AG08395 (cell line): ENCODE data around the gene SALL3.

Source experiments
- DNase-seq: peaks from one replicate; pipeline ENCODE4 v3.0.0; 2012; ENCODE audit warnings: mixed read lengths, low spot score

The SALL3 gene

DNA sequence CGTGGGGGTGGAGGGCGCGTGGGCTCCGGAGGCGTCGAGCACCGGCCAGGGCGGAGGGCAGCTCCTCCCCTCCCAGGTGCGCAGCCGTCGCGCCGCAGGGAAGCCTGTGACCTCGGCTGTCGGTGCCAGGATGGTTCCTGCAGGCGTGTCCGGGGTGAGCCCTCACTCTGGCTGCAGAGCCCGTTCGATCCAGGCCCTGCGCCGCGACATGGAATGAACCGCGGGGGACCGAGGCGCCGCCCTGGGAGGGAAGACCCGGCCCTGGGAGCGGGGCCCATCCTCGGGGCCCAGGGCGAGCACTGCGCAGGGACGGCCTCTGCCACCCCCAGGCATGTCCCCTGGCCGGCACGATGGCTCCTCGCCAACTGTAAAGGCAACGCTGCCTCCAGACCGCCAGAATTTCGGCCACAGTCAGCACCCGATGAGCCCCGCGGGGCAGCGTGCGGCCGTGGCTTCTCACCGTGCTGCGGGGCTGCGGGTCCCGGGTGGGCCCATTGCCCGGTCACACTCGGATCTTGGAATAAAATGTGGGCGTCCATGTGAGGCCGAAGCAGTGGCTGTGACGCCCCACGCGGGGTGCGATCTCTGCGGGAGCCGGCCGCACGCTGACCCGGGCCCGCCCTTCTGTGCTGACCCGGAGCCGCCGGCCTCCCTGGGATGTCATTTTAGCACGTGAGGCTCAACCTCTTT is 26.6 kb downstream of the SALL3 start:
- no peak for DNase-seq

DNA sequence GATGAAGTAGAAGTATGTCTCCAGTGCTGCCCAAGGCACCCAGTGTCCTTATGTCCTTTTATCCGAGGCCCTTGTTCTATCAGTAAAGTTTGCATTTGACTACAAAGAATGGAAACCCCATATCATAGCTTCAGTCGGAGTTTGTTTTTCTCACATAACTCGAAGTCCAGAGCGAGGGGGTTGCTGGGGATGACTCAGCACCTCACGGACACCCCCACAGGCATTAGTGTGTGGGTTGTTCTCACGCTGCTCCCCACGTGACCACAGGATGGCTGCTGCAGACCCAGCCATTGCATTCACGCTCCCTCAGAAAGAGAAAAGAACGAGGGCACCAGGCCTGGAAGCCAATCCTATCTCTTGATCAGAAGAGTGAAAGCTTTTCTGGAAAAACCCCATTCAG is 27.8 kb downstream of the SALL3 start:
- no peak for DNase-seq

DNA sequence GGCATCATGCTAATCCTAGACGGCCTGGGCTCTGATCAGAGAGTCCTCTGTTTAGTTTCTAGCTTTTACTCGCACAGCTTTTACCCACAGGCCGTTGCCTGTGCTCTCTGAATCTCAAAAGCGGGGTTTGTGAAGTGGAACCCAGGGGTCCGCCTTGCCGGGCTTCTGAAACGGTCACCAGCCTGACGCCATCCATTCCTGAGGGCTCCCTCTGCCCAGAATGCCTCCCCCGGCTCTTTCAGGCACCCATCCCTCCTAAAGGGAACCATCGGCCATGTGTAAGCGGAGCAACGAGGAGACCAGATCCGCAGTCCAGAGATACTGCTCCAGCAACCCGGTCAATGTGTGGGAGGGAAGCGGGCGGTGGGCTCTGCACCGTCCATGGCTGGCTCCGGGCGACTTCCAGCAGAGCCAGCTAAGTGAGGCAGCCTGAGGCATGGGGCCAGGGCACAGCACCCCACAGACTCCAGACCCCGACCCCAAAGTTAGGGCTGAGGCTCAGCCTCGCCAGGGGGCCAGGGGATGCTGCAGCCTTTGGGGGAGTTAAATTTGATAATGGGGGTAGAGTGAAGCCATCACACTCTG is 28.8 kb downstream of the SALL3 start:
- DNase-seq, result no peak

DNA sequence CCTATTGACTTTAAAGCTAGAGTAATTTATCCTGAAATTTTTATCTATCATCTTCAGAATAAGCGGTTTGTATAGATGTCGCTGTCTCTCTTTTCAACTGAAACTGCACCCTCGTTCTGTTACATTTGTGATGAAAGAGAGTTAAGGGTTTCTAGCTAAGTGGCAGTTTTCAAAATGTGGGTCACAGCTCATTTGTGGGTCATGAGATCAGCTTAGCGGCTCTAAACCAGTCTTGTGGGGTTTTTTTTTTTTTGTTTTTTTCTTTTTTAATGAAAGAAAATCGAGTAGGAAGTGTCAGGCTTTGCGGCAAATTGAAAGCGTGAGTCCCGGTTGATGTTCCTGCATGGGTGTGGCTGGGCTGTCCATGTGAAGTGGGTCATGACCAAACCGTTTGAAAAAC is 31.2 kb downstream of the SALL3 start:
- no peak for DNase-seq

DNA sequence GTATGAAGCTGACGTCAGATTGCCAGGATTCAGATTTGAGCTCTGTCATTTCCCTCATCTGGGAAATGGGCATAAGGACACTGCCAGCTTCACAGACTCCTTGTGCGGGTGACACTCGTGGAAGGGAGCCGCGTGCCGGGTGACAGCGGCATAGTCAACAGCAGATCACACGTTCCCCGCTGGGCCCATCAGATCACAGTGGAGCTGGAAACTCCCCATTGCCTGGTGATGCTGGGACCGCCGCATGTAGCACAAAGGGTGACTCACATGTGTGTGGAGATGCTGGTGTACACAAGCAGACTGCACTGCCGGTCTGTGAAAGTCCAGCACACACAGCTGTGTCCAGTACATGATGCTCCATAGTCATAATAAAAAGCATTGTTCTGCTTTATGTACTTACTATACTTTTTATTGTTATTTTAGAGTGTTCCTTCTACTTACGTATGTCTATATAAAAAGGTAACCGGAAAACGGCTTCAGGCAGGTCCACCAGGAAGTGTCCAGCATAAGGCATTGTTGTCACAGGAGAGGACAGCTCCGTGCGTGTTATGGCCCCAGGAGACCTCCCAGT is 31.8 kb downstream of the SALL3 start:
- no peak for DNase-seq

DNA sequence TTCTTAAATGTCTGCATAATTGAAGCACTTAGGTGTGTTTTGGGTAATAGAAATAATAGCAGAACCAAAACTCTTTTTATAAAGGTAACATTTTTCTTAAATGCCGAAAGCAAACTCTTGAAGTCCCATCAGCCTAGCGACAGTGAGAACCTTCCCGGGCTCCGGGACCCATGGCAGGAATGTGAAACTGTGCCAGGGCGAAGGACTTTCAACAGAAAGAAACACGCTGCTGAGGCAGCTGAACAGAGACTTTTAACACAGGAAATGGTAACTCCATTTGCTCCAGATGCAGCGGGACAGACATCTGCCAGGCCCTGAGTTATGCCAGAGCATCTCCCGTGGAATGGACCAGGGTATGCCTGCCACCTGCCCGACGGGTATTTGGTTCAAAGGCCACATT is 34.3 kb downstream of the SALL3 start:
- DNase-seq, result no peak

DNA sequence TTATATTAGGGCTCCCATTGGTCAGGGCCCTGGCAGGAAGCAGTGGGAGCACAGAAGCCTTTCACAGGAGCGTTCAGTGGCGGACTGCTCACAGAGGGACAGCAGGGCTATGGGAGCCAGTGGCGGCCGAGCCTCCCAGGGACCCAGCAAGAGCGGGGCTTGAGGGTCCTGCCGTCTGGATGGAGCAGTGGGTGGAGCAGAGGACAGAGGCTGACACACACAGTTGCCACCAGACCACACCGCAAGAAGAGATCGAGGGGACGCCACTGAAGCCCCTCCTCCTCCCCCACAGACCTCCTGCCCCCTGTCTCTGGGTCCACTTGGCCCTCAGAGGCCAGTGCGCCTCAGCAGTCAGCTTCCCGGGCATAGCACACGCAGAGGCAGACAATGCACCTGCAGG is 39.3 kb downstream of the SALL3 start:
- DNase-seq, result no peak

DNA sequence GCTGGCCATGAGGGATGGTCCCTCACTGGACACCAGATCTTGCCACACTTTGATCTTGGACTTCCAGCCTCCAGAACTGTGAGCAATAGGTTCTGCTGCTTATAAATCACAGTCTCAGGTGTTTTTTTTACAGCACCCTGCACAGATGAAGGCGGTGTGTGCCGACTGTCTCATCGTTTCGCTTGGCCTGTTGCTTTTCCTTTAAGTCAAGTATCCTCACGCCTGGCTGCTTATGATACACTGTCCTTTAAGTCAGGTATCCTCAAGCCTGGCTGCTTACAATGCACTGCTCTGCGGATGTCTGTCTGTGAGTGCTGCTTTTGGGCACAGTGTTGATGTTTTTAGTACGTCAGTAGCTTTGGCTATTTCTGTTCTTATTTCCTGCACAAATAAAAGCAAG is 40.3 kb downstream of the SALL3 start:
- DNase-seq, result no peak

DNA sequence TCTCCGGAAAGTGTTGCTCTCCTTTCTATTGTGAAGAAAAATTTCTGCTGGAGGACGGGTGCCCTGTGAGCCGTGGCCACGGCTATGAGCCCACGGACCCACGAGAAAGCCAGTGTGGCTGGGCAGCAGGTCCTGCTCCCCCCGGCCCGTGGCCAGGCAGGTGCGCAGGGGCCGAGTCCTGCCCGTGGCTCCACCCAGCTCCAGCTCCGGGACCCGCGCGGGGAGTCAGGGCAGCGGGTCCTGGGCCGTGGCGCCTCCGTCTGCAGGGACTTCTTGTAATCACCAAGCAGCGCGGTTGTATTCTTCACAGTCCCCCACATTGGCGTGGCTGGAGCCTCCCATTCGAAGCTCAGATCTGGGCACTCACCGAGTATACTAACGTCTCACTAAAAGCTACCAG is 43.0 kb downstream of the SALL3 start:
- DNase-seq, result no peak

DNA sequence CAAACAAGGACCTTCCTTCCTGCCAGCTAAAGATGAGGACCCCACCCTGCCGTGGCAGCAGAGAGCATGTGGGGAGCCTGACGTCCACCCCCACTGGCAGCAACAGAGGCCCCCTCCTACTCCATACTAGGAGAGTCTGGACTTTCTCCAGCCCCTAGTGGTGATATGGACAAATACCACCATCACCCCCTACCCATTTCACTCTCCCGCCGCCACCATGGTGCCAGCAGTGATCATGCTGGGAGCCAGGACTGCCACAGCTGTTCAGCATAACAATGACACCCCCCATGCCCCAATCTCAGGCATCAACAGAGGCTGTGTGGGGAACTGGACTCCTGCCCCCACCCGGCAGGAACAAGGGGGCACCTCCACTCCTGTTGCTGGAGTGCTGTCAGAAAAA is 46.9 kb downstream of the SALL3 start:
- DNase-seq, result no peak

DNA sequence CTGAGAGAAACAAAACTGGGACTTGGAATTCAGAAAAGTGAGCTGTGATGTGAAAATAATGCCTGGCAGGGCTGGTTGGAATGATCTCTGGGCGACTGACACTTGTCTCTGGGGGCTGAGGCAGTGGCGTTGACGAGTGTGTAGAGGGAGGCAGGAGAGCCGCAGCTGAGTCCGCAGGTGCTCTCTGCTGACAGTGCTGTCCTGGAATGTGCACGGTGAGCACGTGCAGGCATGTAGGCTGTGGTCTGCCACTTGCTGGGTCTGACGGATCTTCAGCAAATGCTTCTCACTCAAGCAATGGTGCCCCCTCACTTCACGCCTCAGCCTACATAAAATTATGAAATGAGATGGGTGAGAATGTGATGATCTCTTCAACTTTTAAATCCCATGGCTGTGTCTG is 51.1 kb downstream of the SALL3 start:
- no peak for DNase-seq

DNA sequence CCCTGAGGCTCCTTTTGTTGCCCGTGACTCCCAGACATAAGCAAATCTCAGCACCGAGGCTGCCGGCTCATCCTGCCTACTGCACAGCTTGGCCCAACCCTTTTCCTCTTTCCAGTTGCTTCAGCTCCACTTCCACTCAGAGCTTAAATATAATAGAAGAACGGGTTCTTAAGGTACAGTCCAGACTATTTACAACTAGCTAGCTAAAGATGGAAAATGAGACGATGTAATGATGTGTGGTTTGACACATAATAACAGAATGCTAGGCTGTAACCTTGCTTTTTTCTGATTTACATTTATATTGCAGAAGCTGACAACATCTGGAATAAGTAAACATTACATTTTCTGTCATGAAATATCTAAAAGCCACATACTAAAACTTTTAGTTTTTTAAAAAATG is 62.7 kb downstream of the SALL3 start:
- DNase-seq, result no peak

DNA sequence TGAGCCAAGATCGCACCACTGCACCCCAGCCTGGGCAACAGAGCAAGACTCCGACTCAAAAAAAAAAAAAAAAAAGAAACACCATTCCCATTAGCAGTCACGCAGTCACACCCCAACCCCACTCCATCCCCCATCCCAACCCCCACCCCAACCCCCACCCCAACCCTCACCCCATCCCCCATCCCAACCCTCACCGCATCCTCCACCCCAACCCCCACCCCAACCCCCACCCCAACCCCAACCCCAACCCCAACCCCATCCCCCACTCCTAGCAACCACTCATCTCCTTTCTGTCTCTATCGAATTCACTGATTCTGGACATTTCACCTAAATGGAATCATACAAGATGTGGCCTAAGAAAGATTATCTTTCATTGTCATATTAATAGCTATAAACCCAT is 63.7 kb downstream of the SALL3 start:
- no peak for DNase-seq

DNA sequence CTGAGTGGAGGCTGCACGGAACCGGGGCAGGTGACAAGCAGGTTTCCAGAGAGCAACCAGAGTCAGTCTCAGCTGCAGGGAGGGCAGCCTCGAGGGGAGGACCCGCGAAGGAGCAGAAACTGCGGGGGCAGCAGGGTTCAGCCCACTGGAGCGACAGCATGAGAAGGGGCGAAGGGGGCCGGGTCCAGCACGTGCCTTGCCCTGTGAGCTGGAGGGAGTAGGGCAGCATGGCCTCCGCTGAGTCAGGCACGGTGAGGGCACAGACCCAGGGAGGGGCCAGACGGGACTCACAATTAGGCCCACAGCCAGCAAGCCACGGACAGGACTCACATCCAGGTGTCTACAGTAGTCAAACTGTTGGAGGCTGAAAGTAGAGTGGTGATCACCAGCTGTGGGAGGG is 66.9 kb downstream of the SALL3 start:
- DNase-seq, result no peak

DNA sequence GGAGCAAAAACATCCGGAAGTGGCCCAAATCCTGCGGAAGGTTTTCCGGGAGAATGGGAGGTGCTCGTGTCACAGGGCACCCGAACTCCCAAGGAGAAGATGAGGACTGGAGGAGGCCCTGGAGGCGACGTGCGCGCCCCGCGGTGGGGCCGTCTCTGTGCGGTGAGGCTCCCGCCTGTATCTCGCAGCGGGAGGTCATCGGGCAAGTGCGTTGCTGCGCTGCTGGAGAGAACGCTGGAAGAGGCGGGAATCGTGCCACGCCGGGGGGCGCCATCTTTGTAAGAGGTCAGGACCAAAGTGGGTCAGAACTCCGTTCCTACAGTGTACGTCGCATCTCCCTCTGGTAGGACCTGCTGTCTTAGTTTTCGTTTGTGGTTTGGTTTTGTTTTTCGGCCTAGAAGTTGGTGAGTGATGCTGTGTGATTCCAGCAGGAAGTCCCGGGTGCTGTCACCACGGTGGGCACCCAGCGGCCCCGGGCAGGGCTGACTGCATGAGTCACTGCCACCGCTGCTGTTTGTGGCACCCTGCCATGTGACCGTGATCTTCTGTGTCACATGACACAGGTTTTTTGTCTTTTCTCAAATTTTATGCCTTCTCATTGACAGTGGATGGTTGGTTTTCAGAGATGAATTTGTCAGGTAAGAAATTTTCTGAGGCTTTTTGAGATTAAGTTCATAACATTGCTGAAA is 68.1 kb downstream of the SALL3 start:
- no peak for DNase-seq

DNA sequence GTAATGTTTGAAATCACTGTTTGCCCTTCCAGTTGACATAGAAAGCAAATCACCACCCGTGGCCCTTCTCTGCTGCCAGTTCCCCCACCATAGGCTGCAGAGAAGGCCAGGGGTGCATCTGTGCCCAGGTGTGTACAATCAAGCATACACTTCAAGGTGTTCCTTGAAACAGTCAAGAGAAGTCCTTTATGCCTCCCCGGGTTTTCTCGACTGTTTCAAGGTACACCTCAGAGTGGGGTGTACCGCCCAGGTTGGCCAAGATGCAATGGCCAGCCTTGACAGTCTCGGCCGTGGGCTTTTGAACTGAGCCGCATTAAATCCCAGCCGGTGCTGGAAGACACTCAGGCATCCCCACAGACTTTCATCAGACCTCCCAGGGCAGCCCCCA is 68.6 kb downstream of the SALL3 start:
- no peak for DNase-seq

DNA sequence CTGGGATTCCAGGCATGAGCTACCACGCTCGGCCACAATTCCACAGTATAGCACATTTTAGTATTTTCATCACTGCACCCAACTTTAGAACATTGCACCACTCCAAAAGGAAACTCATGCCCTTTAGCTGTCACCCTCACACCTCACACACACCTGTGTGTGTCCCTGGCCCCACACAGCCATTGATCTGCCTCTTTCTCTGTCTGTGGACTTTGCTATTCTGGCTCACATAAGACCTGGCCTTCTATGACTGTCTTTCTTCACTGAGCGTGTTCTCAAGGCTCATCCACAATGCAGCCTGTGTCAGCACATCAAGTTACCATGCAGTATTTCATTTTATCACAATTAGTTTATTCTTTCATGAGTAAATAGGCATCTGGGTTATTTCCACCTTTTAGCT is 69.9 kb downstream of the SALL3 start:
- no peak for DNase-seq
